ENCODE results near the gene HOXD9. TPM values are rescaled to one million over a fixed set of nuclear protein-coding genes. Genes with fewer than 3 reads are reported as not detected.

Gene HOXD9
- total and polyA plus RNA-seq, 2 donors (not counting 3 experiments of a cell fraction or from before 2014, with no cell fraction given) = 1.9 to 3.5 TPM

GRCh38 chr2:176128172-176128981 lies 5.9 kb downstream of the HOXD9 start:
- H3K4me3 ChIP-seq (replicated peaks in 1 of 3; ENCODE audit: insufficient read depth in 1 of 3, low read depth in 1 of 3, low read length in 3 of 3) = peak overlapping the region; percentile 2 to 56 (median 43)
- FAIRE-seq = peak; percentile 74
- intact Hi-C loops (cut with micrococcal nuclease) (loop anchor here (5.0 kb wide), 2 partner anchors 929 to 1629 kb away; no protein-coding TSS in a partner anchor), dilution Hi-C loops (cut with MboI; ENCODE audit: extremely low pct_ligation_motif_present, low sequenced_read_pairs) (loop anchor here (25.0 kb wide), 1 partner anchor 509 kb away; no protein-coding TSS in a partner anchor)
- H3K4me2 ChIP-seq (ENCODE audit: insufficient read depth, low read length) = peak overlapping the region; percentile 42
- BruUV-seq (replicated peaks) = no TSS peak
- H3K36me3 ChIP-seq (ENCODE audit: control insufficient read depth in 2 of 2, extremely low read depth in 1 of 2, insufficient read depth in 2 of 2, low read length in 2 of 2) = no peaks in the 10 kb centered on the region
- DNase-seq (ENCODE audit: low read depth, low spot score) = peak; percentile 53
- H3K4me1 ChIP-seq (ENCODE audit: control insufficient read depth, extremely low read depth, insufficient read depth, low read length) = peaks cover 35% of the 10 kb centered on the region
- H3K9ac ChIP-seq (replicated peaks; ENCODE audit: extremely low read depth, insufficient read depth, low read length) = peak overlapping the region; percentile 7
- ChIA-PET POLR2A (no interaction called here), CTCF (interaction anchor here (0.6 to 10.1 kb wide), 18 partner anchors 8 to 1637 kb away, joined by 3 to 458 read pairs (median 19); no protein-coding TSS in a partner anchor)
- no peaks in the 10 kb centered on the region for H3K9me1 ChIP-seq (replicated peaks; ENCODE audit: control insufficient read depth, extremely low read depth, insufficient read depth, low read length)
- peaks cover 17% of the 10 kb centered on the region for H3K79me2 ChIP-seq (ENCODE audit: control insufficient read depth, insufficient read depth, low read length)
- no peak for TF ChIP-seq FOS (IDR thresholded peaks at IDR 0.05; ENCODE audit: borderline replicate concordance, insufficient read depth, low read length)
- no peak for TF ChIP-seq CTCF (IDR thresholded peaks at IDR 0.05; ENCODE audit: extremely low read depth in 1 of 2, insufficient read depth in 1 of 2, low read depth in 1 of 2, low read length in 2 of 2)
- no peak for TF ChIP-seq EZH2 (IDR thresholded peaks at IDR 0.05; ENCODE audit: borderline replicate concordance, low read depth, low read length, severe bottlenecking)
- TF ChIP-seq GATA2 (IDR thresholded peaks at IDR 0.05; ENCODE audit: insufficient read depth, insufficient read length, low read depth, low read length) = no peak
- TF ChIP-seq POLR2A (IDR thresholded peaks at IDR 0.05; ENCODE audit: low read depth, low read length) = no peak
- TF ChIP-seq MYC (IDR thresholded peaks at IDR 0.05; ENCODE audit: low read depth, low read length) = no peak
- no peak for TF ChIP-seq POLR2AphosphoS5 (IDR thresholded peaks at IDR 0.05; ENCODE audit: insufficient read depth, low read depth, low read length)
- TF ChIP-seq, protein P1, sequence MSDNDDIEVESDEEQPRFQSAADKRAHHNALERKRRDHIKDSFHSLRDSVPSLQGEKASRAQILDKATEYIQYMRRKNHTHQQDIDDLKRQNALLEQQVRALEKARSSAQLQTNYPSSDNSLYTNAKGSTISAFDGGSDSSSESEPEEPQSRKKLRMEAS (IDR thresholded peaks at IDR 0.05; ENCODE audit: insufficient read depth, insufficient read length) = no peak
- peaks cover 5% of the 10 kb centered on the region in 2 experiments for H3K27me3 ChIP-seq (ENCODE audit: control insufficient read depth in 2 of 2, insufficient read depth in 2 of 2, low read length in 2 of 2)
- peak overlapping the region; percentile 23 for H3K27ac ChIP-seq (ENCODE audit: insufficient read depth, low read depth, low read length)
- peak overlapping the region; percentile 85 for H2AFZ ChIP-seq (ENCODE audit: low read depth, low read length)
- H3K9me3 ChIP-seq (replicated peaks; ENCODE audit: control insufficient read depth, insufficient read depth, low read length) = no peaks in the 10 kb centered on the region
- no peaks in the 10 kb centered on the region for H4K20me1 ChIP-seq (replicated peaks; ENCODE audit: control insufficient read depth, extremely low read depth, insufficient read depth, low read length)

Data from endothelial cell of umbilical vein (primary cell).